ENCODE results near the gene RPN1.
"Not testable (repeated sequence)": the region's sequence is repeated elsewhere in the genome, so short reads cannot be mapped to it uniquely, and the experiment has no call there.

The RPN1 gene

DNA sequence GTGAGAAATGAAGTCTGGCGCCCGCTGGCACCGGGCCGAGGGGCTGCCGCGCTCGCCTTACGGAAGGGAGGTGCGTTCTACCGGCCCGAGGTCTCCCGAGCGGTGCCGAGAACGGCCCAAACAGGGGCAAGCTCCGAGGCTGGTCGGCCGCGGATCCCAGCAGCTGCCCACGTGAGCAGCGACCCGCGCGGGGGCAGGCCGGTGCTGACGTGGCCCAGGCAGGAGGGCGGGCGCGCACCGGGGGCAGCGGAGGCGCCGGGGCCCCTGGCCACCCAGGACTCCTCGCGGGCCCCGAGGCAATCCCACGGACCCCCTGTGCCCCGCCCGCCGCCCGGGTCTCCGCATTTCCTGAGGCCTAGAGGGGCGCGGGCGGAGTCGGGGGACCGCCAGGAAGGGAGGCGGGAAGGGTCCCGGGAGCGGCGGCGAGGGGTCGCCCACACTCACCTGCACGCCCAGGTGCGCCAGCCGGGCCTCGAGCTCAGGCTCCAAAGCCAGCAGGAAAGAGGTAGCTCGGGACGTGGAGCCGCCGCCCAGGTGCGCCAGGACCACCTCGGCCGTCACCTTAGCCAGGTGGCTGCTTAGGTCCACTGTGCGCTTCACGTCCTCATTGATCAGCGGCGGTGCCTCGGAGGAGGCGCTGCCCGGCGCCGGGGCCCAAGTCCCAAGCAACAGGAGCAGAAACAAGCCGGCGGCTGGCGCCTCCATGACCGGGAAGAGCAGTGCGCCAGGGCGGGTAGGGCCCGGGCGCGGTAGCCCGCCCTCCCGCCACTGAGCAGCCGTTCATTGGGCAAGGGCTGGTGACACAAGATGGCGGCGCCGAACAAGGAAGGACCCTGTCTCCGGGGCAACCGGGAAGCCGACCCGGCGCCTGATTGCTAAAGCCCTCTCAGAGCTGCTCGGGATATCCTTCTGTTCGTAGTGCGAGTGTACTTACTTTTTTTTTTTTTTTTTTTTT is at the start of gene RPN1:
RPN1 (minus strand) TSS at position 723 of the 955 bp plus-strand sequence; CDS start at position 705, 18 bp downstream.
- peak; percentile 92 for DNase-seq (ENCODE audit: low read depth in 1 of 2, low spot score in 1 of 2)

GRCh38 chr3:128698211-128699047 is 47.8 kb upstream of the RPN1 start:
- DNase-seq (ENCODE audit: low read depth in 1 of 2, low spot score in 1 of 2), result no peak

DNA sequence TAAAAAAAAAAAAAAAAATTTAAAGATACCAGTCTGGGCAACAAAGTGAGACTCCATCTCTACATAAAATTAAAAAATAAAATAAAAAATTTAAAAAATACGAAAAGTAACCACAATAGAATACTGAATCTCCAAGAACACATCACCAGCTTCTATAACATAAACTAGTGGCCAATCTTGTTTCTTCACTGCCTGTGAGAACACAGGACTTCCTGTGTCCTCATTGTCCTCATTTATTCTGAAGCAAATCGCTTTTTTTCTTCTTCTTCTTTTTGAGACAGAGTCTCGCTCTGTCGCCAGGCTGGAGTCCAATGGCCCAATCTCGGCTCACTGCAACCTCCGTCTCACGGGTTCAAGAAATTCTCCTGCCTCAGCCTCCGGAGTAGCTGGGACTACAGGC is 46.7 kb upstream of the RPN1 start:
- no peak for DNase-seq (ENCODE audit: low read depth in 1 of 2, low spot score in 1 of 2)

DNA sequence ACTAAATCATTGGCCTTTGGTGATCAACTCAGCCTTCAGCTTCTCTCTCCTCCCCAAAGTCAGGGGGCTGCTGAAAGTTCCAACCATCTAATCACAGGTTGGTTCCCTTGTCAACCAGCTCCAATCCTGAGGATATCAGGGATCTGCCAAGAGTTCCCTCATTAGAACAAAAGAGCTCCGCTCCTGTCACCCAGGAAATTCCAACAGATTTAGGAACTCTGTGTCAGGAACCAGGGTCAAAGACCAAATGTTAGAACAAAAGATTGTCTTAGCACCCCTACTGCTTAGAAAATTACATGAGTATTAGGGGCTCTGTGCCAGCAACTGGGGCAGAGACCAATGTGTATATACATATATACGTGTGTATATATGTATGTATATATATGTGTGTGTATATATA is 43.1 kb upstream of the RPN1 start:
- DNase-seq (ENCODE audit: low read depth in 1 of 2, low spot score in 1 of 2), result no peak

DNA sequence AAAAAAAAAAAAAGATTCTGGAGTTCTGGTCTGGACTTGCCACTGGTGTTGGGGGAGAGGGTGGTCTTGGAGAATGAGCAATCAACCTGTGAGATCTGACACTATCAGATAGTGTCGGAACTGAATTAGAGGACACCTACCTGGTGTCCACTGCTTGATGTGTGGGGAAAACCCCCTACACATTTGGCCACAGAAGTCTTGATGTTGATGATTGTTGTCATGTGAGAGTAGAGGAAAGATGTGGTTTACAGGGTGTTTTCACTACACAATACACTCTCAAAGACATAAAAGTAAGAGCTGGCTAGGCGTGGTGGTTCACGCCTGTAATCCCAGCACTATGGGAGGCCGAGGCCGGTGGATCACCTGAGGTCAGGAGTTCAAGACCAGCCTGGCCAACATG is 38.4 kb upstream of the RPN1 start:
- no peak for DNase-seq (ENCODE audit: low read depth in 1 of 2, low spot score in 1 of 2)

GRCh38 chr3:128686465-128686864 is 35.8 kb upstream of the RPN1 start:
- DNase-seq (ENCODE audit: low read depth in 1 of 2, low spot score in 1 of 2), result no peak

DNA sequence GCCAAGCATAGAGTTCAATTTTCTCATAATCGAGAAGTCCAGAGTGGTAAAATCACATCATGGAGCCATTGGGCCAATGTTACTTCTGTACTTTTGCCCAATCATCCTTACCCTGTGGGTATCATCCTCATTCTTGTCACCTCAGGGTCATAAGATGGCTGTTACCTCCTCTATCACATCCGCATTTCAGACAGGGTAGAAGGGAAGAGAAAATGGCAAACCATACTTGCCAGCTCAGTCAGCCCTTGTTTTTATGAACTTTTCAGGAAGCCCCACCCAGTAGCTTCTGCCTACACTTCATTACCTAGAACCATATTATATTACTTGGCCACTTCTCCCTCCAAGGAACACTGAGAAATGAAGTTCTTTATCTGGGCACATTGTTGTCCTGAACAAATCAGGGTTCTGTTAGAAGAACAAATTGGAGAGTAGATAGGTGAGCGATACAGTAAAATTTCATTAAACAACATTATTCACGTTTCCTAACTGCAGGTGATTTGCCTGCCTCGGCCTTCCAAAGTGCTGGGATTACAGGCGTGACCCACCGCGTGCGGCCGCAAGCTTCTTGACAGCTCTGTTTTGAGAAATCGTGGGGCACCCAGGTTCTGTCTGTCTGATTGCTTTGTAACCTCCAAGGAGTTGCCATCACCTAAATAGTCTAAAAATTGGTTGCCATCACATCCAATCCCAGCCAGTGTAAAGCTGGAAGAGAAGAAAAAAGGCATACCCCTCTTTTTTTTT is 34.5 kb upstream of the RPN1 start:
- no peak for DNase-seq (ENCODE audit: low read depth in 1 of 2, low spot score in 1 of 2)

- no peak for DNase-seq (ENCODE audit: low read depth in 1 of 2, low spot score in 1 of 2)
These were observed 33.3 kb upstream of the RPN1 start for GRCh38 chr3:128683957-128684356.

GRCh38 chr3:128681369-128681829 is 30.8 kb upstream of the RPN1 start:
- DNase-seq (ENCODE audit: low read depth in 1 of 2, low spot score in 1 of 2), result no peak

GRCh38 chr3:128680603-128681368 is 30.2 kb upstream of the RPN1 start:
- peak; percentile 96 to 99 for DNase-seq (ENCODE audit: low read depth in 1 of 2, low spot score in 1 of 2)

- no peak for DNase-seq (ENCODE audit: low read depth in 1 of 2, low spot score in 1 of 2)
These were observed 28.7 kb upstream of the RPN1 start for GRCh38 chr3:128679338-128679737.

- DNase-seq (ENCODE audit: low read depth in 1 of 2, low spot score in 1 of 2), result not testable (repeated sequence)
These were observed 25.2 kb upstream of the RPN1 start for GRCh38 chr3:128675802-128676201.

DNA sequence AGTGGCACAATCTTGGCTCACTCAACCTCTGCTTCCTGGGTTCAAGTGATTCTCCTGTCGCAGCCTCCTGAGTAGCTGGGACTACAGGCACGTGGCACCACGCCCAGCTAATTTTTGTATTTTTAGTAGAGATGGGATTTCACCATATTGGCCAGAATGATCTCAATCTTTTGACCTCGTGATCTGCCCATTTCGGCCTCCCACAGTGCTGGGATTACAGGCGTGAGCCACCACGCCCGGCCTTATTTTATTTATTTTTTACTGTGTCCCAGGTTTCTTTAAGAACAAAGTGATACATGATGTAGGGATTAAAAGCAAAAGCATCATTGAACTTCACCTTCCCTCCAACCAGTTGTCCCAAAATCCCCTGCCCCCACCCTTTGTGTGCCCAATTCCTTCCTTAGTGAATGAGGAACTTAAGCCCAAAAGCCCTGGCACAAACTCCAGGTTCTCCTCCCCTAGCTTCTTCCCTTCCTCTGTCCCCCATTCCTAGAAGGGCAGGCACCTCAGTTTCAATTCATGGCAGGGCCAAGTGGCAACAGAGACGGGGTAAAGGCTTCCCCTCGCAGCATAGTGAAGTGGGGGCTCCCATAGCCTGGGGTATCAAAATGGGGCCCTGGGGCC is 23.7 kb upstream of the RPN1 start:
- no peak for DNase-seq (ENCODE audit: low read depth in 1 of 2, low spot score in 1 of 2)

DNA sequence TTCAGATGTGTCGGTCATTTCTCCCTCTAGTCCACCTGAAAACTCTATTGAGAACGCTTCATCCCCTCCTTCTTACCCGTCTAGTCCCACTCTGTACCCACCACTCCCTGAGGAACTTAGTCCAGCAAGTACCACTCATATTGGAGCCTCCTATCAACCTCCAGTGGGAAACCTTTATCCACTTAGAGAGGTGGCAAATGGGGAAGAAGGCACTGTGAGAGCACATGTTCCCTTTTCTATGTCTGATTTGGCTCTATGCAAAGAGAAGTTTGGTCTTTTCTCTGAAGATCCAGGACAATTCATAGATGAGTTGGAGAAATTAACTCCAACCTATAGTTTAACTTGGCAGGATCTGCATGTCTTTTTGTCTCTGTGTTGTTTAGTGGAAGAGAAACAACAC is 17.0 kb upstream of the RPN1 start:
- DNase-seq (ENCODE audit: low read depth in 1 of 2, low spot score in 1 of 2), result no peak

GRCh38 chr3:128665362-128666021 is 14.9 kb upstream of the RPN1 start:
- DNase-seq (ENCODE audit: low read depth in 1 of 2, low spot score in 1 of 2), result no peak

DNA sequence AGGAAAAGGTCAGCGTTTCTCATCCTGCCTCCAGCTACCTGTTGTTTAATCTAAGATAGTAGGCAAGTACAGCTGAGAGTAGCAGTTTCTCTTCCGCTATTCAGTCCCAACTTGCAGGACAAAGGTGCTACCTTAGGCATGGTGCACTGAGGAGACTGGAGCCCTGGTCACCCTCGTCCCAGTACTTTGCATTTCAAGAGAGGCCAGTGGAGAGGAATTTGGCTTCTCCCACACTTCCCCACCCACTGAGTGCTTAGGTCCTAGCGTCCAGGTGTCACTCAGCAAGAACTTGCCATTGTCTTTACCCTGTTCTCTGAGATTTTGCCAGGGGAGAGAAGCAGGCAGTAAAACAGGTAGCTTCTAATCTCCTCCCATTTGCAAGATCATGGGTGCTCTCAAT is 12.5 kb upstream of the RPN1 start:
- no peak for DNase-seq (ENCODE audit: low read depth in 1 of 2, low spot score in 1 of 2)

GRCh38 chr3:128655531-128655930 is 4.9 kb upstream of the RPN1 start:
- DNase-seq (ENCODE audit: low read depth in 1 of 2, low spot score in 1 of 2), result no peak

DNA sequence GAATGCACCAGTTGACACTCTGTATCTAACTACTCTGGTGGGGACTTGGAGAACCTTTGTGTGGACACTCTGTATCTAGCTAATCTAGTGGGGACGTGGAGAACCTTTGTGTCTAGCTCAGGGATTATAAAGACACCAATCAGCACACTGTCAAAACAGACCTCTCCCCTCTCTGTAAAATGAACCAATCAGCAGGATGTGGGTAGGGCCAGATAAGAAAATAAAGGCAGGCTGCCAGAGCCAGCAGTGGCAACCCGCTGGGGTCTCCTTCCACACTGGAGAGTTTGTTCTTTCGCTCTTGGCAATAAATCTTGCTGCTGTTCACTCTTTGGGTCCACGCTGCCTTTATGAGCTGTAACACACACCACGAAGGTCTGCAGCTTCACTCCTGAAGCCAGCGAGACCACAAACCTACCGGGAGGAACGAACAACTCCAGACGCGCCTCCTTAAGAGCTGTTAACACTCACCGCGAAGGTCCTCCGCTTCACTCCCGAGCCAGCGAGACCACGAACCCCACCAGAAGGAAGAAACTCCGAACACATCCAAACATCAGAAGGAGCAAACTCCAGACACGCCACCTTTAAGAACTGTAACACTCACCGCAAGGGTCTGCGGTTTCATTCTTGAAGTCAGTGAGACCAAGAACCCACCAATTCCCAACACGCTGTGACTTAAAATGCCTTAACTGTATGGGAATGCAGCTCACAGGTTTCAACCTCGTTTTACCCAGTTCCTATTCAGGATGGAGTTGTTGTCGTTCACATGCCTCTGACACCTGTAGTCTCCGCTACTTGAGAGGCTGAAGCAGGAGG is 3.6 kb upstream of the RPN1 start:
- DNase-seq (ENCODE audit: low read depth in 1 of 2, low spot score in 1 of 2), result not testable (repeated sequence)

Measured in activated T-helper 1 cell treated with anti-CD3 and anti-CD28 coated beads, Interleukin-2, amount 50 U/mL, for 16 hours (primary cell).